ENCODE results near the gene TMEM107. TPM values are rescaled to one million over a fixed set of nuclear protein-coding genes. Genes with fewer than 3 reads are reported as not detected.

Gene TMEM107
- total RNA-seq, 1 donor from 2014 or later: 25.5 TPM

Other genes starting within 250 kb of the TMEM107 start
- gene KCNAB3, start 246.5 kb downstream of the TMEM107 start, total RNA-seq: 0.12 and 2.1 TPM in 2 replicates
- gene TRAPPC1, start 244.4 kb downstream of the TMEM107 start, total RNA-seq: 100 and 142 TPM in 2 replicates
- 16.7 and 18.7 TPM in 2 replicates for gene CNTROB, start 244.2 kb downstream of the TMEM107 start, total RNA-seq
- gene GUCY2D, start 173.8 kb downstream of the TMEM107 start, total RNA-seq: not detected in 2 replicates
- gene ALOX15B, start 137.3 kb downstream of the TMEM107 start, total RNA-seq: not detected in 2 replicates
- gene ALOX12B, start 88.7 kb downstream of the TMEM107 start, total RNA-seq: not detected in 2 replicates
- not detected in 2 replicates for gene ALOXE3, start 57.9 kb downstream of the TMEM107 start, total RNA-seq
- not detected in 2 replicates for gene HES7, start 52.3 kb downstream of the TMEM107 start, total RNA-seq
- 12.5 and 23.7 TPM in 2 replicates for gene PER1, start 24.0 kb downstream of the TMEM107 start, total RNA-seq
- gene VAMP2, start 13.4 kb downstream of the TMEM107 start, total RNA-seq: 10.6 and 13.2 TPM in 2 replicates
- 12.4 and 14.3 TPM in 2 replicates for gene BORCS6, start 13.8 kb upstream of the TMEM107 start, total RNA-seq
- 9.3 and 24.8 TPM in 2 replicates for gene AURKB, start 34.2 kb upstream of the TMEM107 start, total RNA-seq
- 10.5 and 23.4 TPM in 2 replicates for gene CTC1, start 71.7 kb upstream of the TMEM107 start, total RNA-seq
- gene PFAS, start 72.9 kb upstream of the TMEM107 start, total RNA-seq: 18.7 and 34.3 TPM in 2 replicates
- gene RANGRF, start 112.3 kb upstream of the TMEM107 start, total RNA-seq: 19.9 and 27.2 TPM in 2 replicates
- gene SLC25A35, start 119.0 kb upstream of the TMEM107 start, total RNA-seq: 2.3 and 2.5 TPM in 2 replicates
- 57.3 and 152 TPM in 2 replicates for gene ARHGEF15, start 133.9 kb upstream of the TMEM107 start, total RNA-seq
- gene ODF4, start 163.5 kb upstream of the TMEM107 start, total RNA-seq: not detected in 2 replicates
- gene RPL26, start 206.8 kb upstream of the TMEM107 start, total RNA-seq: 2,562 and 3,740 TPM in 2 replicates
- gene RNF222, start 221.4 kb upstream of the TMEM107 start, total RNA-seq: not detected in 2 replicates